CD4-positive, alpha-beta T cell (primary cell): ENCODE measurements around the gene ENDOU. TPM values are rescaled to one million over a fixed set of nuclear protein-coding genes. Genes with fewer than 3 reads are reported as not detected.

Experiments used
- ATAC-seq: fragments of 200-7000 bp; cut with Tn5 transposase; one replicate; pipeline ENCODE4 v1.10.0; 2022; ENCODE audit warnings: mild to moderate bottlenecking; ENCODE audit not compliant: poor library complexity
- CTCF ChIA-PET: fragments of 350-600 bp; sonication (Branson Sonifier 250); formaldehyde crosslinking; loops from one replicate; lab custom pipeline; 2021; ENCODE audit warnings: antibody characterized with exemption, inconsistent platforms; lab: Charles Lee
- POLR2A ChIA-PET: fragments of 350-600 bp; sonication (Branson Sonifier 250); formaldehyde crosslinking; loops from one replicate; lab custom pipeline; 2021; ENCODE audit warnings: antibody characterized with exemption, inconsistent platforms; lab: Charles Lee
- DNase-seq, 14 experiments: peaks; one replicate each; pipeline ENCODE4 v3.0.0-alpha.2; 2013 to 2020; ENCODE audit warnings: mixed read lengths in 2 of 14
- H3K27ac ChIP-seq, 2 donors: one replicate each; pipeline versions ENCODE4 v1.5.1 to v1.7.0; 2013; ENCODE audit warnings: low read length in 2 of 2, low read depth in 1 of 2, mild to moderate bottlenecking in 1 of 2
- H3K27me3 ChIP-seq, 2 experiments: 1 replicate in 1 of 2; 2 replicates in 1 of 2; pipeline versions ENCODE4 v1.6.1 to v1.7.0; 2013; ENCODE audit warnings: low read length in 2 of 2, control low read depth in 1 of 2, mild to moderate bottlenecking in 1 of 2, moderate library complexity in 1 of 2; ENCODE audit not compliant: insufficient read depth in 2 of 2, control insufficient read depth in 1 of 2
- H3K36me3 ChIP-seq: one replicate; pipeline ENCODE4 v1.6.1; 2013; ENCODE audit warnings: low read length, control low read depth; ENCODE audit not compliant: insufficient read depth
- H3K4me1 ChIP-seq: one replicate; pipeline ENCODE4 v1.6.1; 2013; ENCODE audit warnings: low read length, control low read depth; ENCODE audit not compliant: insufficient read depth
- H3K4me3 ChIP-seq: one replicate; pipeline ENCODE4 v1.5.1; 2013; ENCODE audit warnings: mild to moderate bottlenecking, low read length, moderate library complexity
- H3K9me3 ChIP-seq, 2 experiments: 1 replicate in 1 of 2; 2 replicates in 1 of 2; pipeline versions ENCODE4 v1.6.1 to v1.7.0; 2013; ENCODE audit warnings: low read length in 2 of 2, mild to moderate bottlenecking in 2 of 2, control low read depth in 1 of 2, moderate library complexity in 1 of 2; ENCODE audit not compliant: control insufficient read depth in 1 of 2, insufficient read depth in 1 of 2
- H3K27ac Mint-ChIP-seq: one replicate; pipeline ENCODE4 v1.8.0; 2020; ENCODE audit warnings: mixed read lengths
- H3K27me3 Mint-ChIP-seq: one replicate; pipeline ENCODE4 v1.8.0; 2021; ENCODE audit warnings: mixed read lengths
- H3K36me3 Mint-ChIP-seq: one replicate; pipeline ENCODE4 v1.8.0; 2021; ENCODE audit warnings: low read depth, mixed read lengths
- H3K4me1 Mint-ChIP-seq: one replicate; pipeline ENCODE4 v1.8.0; 2021; ENCODE audit warnings: low read depth, mixed read lengths
- H3K4me3 Mint-ChIP-seq: one replicate; pipeline ENCODE4 v1.8.0; 2020; ENCODE audit warnings: mild to moderate bottlenecking, mixed read lengths
- H3K9me3 Mint-ChIP-seq: one replicate; pipeline ENCODE4 v1.8.0; 2020; ENCODE audit warnings: mixed read lengths
- intact Hi-C, 2 experiments: fragments of 100-400 bp; cut with DNase I in 1 of 2; cut with micrococcal nuclease in 1 of 2; formaldehyde crosslinking; loops; one replicate each; pipeline versions ENCODE4 v1.15.1 to v1.9.0; 2023 to 2025; cut with DNase I, micrococcal nuclease
- total RNA-seq, 174 experiments: library from RNA in 2 of 174; stranded (reverse) in 2 of 174; gene quantifications; one replicate each; pipeline ENCODE4 v1.2.3 and lab custom pipeline; 2021 to 2026
- TF ChIP-seq, protein P1 (sequence below): fragments of 200-600 bp; IDR thresholded peaks from one replicate; pipeline ENCODE4 v1.8.0; 2022; ENCODE audit warnings: antibody characterized with exemption, mild to moderate bottlenecking

ENDOU gene
- total RNA-seq, 2 experiments from 2014 or later = not detected

DNA sequence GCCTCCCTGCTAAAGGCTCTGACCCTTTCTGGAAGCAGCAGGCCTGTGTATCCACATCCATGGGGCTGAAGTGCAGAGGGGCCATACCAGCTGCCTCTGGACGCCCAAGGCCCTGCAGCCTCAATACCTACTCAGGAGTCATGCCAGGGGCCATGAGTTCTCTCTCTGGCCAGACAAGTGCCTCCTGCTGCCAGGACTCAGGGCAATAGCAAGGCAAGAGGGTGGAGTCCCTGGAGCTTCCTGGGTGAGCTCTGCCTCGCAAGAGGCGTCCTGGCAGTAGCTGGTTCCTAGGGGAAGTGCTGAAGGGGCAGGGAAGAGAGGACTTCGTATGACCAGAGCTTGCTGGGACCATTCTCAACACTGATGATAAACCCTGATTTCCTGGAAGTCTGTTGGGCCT is 10.9 kb upstream of the ENDOU start:
- no peaks in the 10 kb centered on the region for H3K27me3 Mint-ChIP-seq
- Histone ChIP-seq H3K4me1 (peaks cover 25% of the 10 kb centered on the region), H3K4me3 (no peak overlapping the region), H3K27ac (no peak overlapping the region), H3K9me3 (no peaks in the 10 kb centered on the region), H3K36me3 (no peaks in the 10 kb centered on the region), H3K27me3 (no peaks in the 10 kb centered on the region)
- no peak for ATAC-seq
- H3K4me3 Mint-ChIP-seq = no peak overlapping the region
- peaks cover 22% of the 10 kb centered on the region for H3K4me1 Mint-ChIP-seq
- TF ChIP-seq, protein P1, sequence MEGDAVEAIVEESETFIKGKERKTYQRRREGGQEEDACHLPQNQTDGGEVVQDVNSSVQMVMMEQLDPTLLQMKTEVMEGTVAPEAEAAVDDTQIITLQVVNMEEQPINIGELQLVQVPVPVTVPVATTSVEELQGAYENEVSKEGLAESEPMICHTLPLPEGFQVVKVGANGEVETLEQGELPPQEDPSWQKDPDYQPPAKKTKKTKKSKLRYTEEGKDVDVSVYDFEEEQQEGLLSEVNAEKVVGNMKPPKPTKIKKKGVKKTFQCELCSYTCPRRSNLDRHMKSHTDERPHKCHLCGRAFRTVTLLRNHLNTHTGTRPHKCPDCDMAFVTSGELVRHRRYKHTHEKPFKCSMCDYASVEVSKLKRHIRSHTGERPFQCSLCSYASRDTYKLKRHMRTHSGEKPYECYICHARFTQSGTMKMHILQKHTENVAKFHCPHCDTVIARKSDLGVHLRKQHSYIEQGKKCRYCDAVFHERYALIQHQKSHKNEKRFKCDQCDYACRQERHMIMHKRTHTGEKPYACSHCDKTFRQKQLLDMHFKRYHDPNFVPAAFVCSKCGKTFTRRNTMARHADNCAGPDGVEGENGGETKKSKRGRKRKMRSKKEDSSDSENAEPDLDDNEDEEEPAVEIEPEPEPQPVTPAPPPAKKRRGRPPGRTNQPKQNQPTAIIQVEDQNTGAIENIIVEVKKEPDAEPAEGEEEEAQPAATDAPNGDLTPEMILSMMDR = no peak
- intact Hi-C loops = no loop called here
- H3K36me3 Mint-ChIP-seq = no peaks in the 10 kb centered on the region
- POLR2A ChIA-PET = no interaction called here
- CTCF ChIA-PET = interaction anchor here (1.3 kb wide), 1 partner anchor 21 kb away, joined by 3 read pairs; no protein-coding TSS in a partner anchor
- no peak for DNase-seq
- H3K9me3 Mint-ChIP-seq = no peaks in the 10 kb centered on the region
- H3K27ac Mint-ChIP-seq = no peak overlapping the region

DNA sequence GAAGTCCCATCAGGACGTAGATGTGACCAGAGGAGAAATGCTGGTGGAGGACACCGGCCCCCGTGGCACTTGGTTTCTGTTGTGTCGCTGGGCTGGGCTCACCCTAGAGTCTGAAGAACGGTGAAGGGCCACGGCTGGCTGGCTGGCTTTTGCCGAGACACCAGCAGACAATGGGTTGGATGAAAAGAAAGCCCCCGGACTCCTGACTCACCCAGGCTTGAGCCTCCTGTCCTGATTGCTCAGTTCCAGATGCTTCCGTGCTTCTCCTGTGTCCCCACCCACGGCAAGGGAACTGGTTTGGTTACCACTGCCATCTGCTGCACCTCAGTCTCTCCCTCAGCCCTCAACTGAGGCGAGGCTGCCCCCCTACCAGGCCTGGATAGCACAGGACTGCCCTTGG is 10.4 kb upstream of the ENDOU start:
- intact Hi-C loops = no loop called here
- Mint-ChIP-seq H3K36me3 (no peaks in the 10 kb centered on the region), H3K27me3 (no peaks in the 10 kb centered on the region), H3K9me3 (no peaks in the 10 kb centered on the region), H3K4me3 (no peak overlapping the region), H3K27ac (no peak overlapping the region), H3K4me1 (peaks cover 16% of the 10 kb centered on the region)
- no peak overlapping the region for H3K4me3 ChIP-seq
- ATAC-seq = no peak
- H3K4me1 ChIP-seq = peaks cover 19% of the 10 kb centered on the region
- ChIA-PET CTCF (interaction anchor here (1.3 kb wide), 1 partner anchor 20 kb away, joined by 3 read pairs; no protein-coding TSS in a partner anchor), POLR2A (no interaction called here)
- no peaks in the 10 kb centered on the region for H3K9me3 ChIP-seq
- TF ChIP-seq, protein P1 = no peak
- H3K27me3 ChIP-seq = no peaks in the 10 kb centered on the region
- H3K27ac ChIP-seq = no peak overlapping the region
- H3K36me3 ChIP-seq = no peaks in the 10 kb centered on the region
- no peak for DNase-seq

DNA sequence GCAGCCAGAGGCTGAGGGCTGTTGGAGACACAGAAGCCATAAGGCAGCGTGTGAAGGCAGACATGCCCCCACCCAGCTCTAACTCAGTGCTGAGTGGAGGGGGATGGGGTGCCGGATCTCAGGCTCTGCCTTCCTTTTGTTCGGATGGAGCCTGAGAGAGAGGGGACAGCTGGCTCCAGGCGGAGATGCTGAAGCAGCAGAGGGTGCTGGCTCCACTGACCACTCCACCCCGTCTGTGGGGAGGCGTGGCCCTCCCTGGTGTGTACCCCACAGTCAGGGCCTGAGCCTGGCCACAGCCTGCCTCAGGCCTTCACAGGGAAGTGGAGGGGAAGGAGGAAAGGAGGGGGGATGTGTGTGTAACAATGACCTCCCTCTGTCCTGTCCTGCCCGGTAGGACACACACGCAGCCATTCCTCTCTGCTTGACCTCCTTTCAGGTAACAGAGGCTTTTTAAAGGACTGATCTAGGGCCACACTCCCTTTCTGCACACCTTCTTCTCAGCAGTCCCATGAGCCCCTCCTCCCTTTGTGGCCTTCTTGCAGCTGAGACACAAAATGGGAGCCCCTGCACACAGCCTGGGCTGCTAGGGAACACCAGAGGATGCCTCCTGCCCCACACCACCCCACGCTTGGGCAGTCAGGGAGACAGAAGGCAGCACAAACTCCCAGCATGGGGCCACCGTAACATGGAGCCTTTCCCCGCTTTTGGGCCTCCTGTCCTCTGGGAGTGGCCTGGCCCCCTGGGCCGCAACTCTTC is 9.6 kb upstream of the ENDOU start:
- Mint-ChIP-seq H3K4me3 (no peak overlapping the region), H3K27me3 (no peaks in the 10 kb centered on the region), H3K4me1 (peaks cover 9% of the 10 kb centered on the region), H3K27ac (no peak overlapping the region), H3K36me3 (no peaks in the 10 kb centered on the region), H3K9me3 (no peaks in the 10 kb centered on the region)
- intact Hi-C loops = no loop called here
- ATAC-seq = no peak
- TF ChIP-seq, protein P1 = no peak
- Histone ChIP-seq H3K36me3 (no peaks in the 10 kb centered on the region), H3K27ac (no peak overlapping the region), H3K4me3 (no peak overlapping the region), H3K4me1 (peaks cover 16% of the 10 kb centered on the region), H3K27me3 (no peaks in the 10 kb centered on the region), H3K9me3 (no peaks in the 10 kb centered on the region)
- no peak for DNase-seq
- ChIA-PET CTCF (no interaction called here), POLR2A (no interaction called here)
